ENCODE measurements around the gene DDIAS.

DNA sequence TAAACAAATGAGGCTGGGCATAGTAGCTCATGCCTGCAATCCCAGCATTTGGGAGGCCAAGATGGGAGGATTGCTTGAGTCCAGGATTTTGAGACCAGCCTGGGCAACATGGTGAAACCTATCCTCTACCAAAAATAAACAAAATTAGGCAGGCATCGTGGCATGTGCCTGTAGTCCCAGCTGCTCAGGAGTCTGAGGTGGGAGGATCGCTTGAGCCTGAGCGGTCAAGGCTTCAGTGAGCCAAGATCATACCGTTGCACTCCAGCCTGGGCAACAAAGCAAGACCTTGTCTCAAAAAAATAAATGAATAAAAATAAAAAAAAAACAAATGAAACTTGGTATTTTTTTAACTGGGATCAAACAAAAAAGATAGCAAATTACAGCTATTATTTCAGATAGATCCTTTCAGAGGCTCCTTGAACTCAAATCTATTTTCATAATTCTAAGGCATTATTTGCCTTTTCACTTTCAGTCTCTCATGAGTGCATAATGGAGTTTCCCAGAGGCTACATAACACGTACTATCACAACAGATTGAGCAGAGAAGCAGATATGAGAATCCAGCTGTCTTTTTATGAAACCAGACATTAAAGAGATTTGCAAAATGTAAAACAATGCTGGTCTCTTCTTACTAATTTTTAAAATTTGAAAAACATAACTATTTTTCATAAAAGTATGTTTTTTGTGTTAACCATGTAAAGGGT is 23.1 kb downstream of the DDIAS start:
- TF ChIP-seq, protein P1, sequence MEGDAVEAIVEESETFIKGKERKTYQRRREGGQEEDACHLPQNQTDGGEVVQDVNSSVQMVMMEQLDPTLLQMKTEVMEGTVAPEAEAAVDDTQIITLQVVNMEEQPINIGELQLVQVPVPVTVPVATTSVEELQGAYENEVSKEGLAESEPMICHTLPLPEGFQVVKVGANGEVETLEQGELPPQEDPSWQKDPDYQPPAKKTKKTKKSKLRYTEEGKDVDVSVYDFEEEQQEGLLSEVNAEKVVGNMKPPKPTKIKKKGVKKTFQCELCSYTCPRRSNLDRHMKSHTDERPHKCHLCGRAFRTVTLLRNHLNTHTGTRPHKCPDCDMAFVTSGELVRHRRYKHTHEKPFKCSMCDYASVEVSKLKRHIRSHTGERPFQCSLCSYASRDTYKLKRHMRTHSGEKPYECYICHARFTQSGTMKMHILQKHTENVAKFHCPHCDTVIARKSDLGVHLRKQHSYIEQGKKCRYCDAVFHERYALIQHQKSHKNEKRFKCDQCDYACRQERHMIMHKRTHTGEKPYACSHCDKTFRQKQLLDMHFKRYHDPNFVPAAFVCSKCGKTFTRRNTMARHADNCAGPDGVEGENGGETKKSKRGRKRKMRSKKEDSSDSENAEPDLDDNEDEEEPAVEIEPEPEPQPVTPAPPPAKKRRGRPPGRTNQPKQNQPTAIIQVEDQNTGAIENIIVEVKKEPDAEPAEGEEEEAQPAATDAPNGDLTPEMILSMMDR (IDR thresholded peaks at IDR 0.05): no peak
- TF ChIP-seq POLR2A (IDR thresholded peaks at IDR 0.05) (no peak), EP300 (IDR thresholded peaks at IDR 0.05) (no peak)

Measured in sigmoid colon (tissue), 4 donors.